Germinal center (tissue), 1 donor: ENCODE data around the gene XRN1.

Experiments
- DNase-seq: peaks from one replicate; pipeline ENCODE4 v3.0.0; 2012; ENCODE audit warnings: mixed read lengths, low spot score

The XRN1 gene

GRCh38 chr3:142270407-142270806 lies 177.4 kb downstream of the XRN1 start:
- no peak for DNase-seq

- no peak for DNase-seq
Observed at GRCh38 chr3:142269767-142270166, 178.1 kb downstream of the XRN1 start.

- no peak for DNase-seq
Observed at GRCh38 chr3:142268426-142268825, 179.4 kb downstream of the XRN1 start.

- no peak for DNase-seq
Observed at GRCh38 chr3:142267269-142267668, 180.6 kb downstream of the XRN1 start.

GRCh38 chr3:142263112-142263511 lies 184.7 kb downstream of the XRN1 start:
- DNase-seq: no peak

GRCh38 chr3:142259359-142259758 lies 188.5 kb downstream of the XRN1 start:
- no peak for DNase-seq

- DNase-seq: no peak
Observed at GRCh38 chr3:142256712-142257333, 191.0 kb downstream of the XRN1 start.
